Measurements from ENCODE around the gene HOXD3.

DNA sequence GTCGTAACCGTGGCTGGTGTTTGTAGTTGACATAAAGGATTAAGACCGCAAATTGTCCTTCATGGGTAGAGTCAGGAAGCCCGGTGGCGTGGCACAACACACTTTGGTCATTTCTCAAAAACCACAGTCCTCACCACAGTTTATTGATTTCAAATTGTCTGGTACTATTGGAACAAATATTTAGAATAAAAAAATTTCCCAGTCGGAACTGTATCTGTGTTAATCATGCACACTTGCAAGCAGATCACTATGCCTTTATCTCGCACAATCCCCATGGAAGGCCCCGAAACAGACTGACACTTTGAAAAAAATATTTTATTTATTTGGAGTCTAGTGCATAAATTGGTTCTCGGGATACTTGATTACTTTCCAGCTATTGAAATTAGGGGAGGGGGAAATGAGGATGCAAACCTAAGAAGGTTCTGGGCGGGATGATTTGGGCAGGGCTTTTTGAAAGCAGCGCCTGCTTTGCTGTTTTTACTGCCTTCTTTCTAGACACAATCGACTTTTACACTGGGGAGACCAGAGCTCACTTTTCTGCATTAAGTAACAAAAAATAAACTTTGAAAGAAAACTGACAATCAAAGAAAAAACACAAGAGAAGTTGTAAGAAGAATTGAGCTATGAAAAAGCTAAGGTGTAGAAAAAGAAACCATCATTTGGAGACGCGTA is 15.9 kb downstream of the HOXD3 start:
- TF ChIP-seq, protein P1, sequence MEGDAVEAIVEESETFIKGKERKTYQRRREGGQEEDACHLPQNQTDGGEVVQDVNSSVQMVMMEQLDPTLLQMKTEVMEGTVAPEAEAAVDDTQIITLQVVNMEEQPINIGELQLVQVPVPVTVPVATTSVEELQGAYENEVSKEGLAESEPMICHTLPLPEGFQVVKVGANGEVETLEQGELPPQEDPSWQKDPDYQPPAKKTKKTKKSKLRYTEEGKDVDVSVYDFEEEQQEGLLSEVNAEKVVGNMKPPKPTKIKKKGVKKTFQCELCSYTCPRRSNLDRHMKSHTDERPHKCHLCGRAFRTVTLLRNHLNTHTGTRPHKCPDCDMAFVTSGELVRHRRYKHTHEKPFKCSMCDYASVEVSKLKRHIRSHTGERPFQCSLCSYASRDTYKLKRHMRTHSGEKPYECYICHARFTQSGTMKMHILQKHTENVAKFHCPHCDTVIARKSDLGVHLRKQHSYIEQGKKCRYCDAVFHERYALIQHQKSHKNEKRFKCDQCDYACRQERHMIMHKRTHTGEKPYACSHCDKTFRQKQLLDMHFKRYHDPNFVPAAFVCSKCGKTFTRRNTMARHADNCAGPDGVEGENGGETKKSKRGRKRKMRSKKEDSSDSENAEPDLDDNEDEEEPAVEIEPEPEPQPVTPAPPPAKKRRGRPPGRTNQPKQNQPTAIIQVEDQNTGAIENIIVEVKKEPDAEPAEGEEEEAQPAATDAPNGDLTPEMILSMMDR (IDR thresholded peaks at IDR 0.05 in 8 of 11, conservative IDR thresholded peaks at IDR 0.05 in 3 of 11), result no peak
- no peak for TF ChIP-seq POLR2A (IDR thresholded peaks at IDR 0.05)

Measured in spleen (tissue), 7 donors.